Stimulated activated CD4-positive, alpha-beta T cell treated with anti-CD3 and anti-CD28 coated beads, Interleukin-4, amount 100 ng/mL, for 24 hours (primary cell): Measurements from ENCODE around the gene RBMS1.
A peak's percentile ranks its signal among the peaks of the same experiment; 100 is the strongest.

ENCODE experiments used
- DNase-seq: peaks from one replicate; pipeline ENCODE4 v3.0.0-alpha.2; 2020

RBMS1 gene

DNA sequence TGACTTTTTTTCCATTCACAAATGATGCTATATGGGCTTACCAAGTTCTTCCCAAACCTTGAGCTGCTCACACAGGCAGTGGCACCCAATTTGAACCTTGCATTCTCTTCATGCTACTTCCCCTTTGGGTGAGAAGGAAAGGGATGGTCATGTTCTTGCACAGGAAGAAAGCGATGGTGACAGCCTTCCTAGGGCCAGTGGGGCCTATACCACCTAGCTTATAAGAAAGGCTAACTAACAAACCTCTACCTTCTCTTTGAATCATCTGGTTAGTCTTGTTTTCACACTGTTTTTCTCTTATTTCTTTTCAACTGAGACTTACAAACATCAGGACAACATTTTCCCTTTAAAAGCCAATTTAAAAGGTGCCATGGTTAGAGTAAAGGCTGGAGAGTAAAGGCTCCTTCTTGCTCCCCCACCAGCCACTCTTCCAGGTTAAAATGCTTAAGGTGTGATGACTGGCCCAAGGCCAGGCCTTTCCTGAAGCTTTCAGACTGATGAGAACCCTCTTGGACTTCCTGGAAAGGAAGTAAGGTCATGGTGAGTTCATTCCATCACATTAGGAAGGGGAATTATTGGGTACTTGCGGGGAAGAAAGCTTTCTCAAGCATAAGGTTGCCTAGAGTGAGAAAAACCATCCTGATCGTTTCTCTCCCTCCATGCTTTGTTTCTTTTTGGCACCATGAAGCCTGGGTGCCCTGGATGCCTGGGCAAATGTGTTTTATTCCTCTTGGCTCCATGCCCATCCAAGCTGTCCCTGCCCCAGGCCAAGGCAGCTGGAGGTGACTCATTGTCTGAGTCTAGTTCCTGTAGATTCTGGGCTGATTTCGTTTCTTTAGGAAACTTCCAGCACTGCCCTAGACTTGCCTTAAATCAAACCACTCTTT is 252.1 kb downstream of the RBMS1 start:
- no peak for DNase-seq

DNA sequence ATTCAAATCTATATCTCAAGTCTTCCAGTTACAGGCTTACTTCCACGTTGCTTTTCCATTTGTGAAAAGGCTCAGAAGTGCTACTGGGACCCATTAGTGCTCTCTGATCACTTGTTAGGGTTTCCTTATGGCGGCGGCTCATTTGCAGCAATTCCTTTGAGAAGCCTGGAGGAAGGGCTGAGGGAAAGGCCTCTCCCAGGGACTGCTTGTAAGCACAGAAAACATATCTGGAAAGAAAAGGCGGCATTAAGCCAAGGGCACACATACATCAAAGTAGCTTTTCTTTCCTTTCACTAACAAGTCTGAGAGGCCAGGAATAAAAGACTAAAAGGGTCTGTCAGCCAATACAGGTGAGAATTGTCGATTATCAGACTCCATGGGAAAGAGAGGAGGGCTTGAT is 254.2 kb downstream of the RBMS1 start:
- no peak for DNase-seq

DNA sequence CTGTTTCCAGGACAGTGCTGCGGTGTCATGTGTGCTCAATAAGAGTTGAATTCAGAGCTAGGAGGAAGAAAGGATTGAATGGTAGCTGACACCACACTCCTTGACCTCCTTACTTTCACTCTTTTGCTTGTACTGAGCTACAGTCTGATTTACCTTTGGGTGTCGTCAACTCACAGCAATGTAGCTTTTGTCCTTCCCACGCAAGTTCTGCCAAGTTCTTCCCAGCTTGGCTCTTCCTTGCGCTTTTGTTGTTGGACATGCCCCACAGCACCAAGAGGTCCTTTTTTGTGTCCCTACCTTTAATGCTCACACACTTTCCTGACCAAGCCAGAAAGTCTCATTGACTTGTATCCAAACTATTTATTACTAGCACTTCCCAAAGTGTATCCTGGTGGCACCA is 255.2 kb downstream of the RBMS1 start:
- DNase-seq = no peak

GRCh38 chr2:160232905-160233475 is 260.6 kb downstream of the RBMS1 start:
- no peak for DNase-seq

GRCh38 chr2:160229591-160229990 is 264.0 kb downstream of the RBMS1 start:
- no peak for DNase-seq

DNA sequence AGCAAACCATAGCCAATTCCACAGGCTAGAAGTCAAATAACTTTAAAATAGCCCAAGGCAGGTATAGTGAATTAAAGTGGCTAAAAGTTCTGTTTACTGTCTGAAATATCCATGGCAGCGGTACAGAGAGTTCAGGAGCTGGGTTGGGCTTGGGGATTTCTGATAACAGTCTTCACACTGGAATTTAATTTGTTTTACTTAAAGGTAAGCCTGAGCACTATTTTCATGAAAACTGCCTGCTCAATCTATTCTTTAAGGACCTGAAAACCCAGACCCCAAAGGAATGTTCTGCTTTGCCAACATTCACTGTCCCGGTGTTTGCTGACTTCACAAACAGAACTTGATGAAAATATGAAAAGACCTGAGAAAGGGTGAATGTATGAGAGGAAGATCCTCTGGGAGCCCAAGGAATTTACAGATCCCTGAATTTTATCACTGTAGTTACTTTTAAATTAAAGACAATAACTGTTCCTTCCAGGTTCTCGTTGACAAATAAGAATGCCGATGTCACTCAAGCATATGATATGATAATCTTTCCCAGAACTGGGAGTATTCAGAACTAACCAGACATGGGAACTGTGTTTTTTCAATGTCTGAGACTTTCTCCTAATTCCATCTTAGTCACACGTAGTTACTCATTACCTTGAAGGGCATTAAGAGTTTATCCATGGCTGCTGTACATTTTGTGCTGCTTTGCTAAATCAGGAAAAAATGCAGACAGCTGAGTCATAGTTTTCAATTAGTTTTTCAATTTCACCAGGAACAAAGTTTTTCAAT is 265.3 kb downstream of the RBMS1 start:
- no peak for DNase-seq

GRCh38 chr2:160227293-160227915 is 266.2 kb downstream of the RBMS1 start:
- no peak for DNase-seq

- no peak for DNase-seq
Measured at GRCh38 chr2:160226367-160226766, 267.2 kb downstream of the RBMS1 start.

DNA sequence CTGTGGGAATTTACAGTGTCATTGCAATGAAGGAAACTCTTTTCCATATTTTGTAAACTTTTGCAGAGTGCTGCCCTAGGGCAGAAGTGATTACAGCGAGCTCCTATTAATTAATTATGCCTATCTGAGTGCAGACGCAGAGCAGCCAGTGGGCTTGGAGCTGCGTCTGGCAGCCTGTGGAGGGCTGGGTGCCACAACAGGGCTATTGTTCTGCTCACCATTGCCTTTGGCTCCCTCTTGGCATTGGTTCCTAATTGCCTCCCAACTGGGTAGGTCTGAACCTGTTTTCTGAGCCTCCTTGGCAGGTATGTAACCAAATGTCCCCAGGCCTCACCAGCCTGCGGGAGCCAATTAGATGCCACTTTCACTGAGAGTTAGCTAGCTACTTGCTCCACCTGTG is 267.9 kb downstream of the RBMS1 start:
- DNase-seq = no peak

DNA sequence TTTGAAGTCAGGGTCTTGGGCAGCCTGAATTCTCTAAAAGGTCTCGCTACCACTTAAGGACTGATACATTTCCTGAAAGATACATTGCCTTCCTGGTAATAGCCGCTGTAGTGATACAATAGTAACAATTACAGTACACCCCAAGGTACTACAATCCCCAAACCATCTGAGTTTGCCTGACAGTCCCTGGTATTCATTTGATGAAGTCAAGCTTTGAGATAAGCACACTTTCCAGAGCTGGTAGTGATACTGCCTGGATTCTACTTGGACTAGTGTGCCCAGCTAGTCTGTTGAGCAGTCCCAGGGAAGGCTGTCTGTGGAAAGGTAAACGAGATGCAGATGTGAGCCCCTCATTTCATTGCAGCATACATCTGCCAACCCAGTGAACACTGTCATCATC is 269.1 kb downstream of the RBMS1 start:
- no peak for DNase-seq

GRCh38 chr2:160224060-160224459 is 269.5 kb downstream of the RBMS1 start:
- peak; percentile 50 for DNase-seq

DNA sequence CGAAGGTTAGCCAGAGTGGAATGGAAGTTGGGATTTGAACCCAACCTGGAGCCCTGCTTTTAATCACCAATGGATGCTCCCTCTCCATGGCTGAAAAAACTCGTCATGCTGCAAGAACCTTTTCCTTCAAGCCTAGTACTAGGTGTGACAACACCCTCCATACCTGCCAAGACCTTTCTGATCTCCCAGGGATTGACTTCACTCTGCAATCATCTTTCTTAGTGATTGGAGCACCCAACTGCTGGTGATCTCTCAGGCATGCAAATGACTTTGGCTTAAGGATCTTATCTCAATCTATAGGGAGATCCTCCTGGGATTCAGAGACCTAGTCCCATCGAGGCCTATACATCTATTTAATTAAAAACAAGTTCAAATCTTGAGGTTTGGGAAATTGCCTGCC is 270.0 kb downstream of the RBMS1 start:
- no peak for DNase-seq

DNA sequence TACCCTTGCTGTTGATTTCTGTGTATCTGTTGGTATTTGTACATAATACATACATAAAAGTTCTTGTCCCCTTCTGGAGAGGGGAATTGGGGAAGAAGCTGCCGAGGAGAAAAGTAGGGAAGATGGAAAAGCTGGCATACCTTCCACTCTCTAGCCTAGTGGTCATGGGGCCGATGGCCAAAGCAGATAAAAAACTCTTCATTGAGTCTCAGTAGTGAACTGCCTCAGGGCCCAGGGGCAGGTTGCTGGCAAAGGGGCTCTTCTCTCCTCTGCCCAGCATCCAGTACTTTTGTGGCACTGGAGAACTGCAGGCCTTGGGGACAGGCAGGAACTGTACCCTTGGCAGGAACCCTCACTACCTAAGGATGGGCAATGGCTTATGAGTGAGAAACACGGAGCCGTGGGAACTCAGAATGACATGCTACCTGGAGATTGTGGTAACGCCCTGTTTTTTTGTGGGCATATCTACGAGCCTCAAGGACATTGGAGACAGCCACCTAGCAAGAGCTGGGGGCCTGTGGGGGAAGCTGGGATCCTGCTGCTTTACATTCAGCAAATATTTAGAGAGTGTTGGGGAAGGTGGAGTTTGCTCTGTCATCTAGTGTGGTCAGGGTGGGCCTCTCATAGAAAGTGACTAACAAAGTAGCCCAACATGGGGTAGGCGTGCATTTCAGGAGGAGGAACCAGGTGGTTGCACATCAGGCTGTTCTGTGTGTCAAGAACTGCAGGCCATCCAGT is 270.9 kb downstream of the RBMS1 start:
- no peak for DNase-seq
